Nephron progenitor cell (in vitro differentiated cells): ENCODE data around the gene PTPRF.

Experiments
- DNase-seq: peaks from one replicate; pipeline ENCODE4 v3.0.0; 2021
- H3K27ac Mint-ChIP-seq: 2 replicates; pipeline ENCODE4 v1.8.0; 2021; ENCODE audit warnings: mild to moderate bottlenecking, moderate library complexity, mixed read lengths
- H3K27me3 Mint-ChIP-seq: 2 replicates; pipeline ENCODE4 v1.8.0; 2021; ENCODE audit warnings: mild to moderate bottlenecking, low read depth, mixed read lengths; ENCODE audit not compliant: poor library complexity
- H3K36me3 Mint-ChIP-seq: 2 replicates; pipeline ENCODE4 v1.8.0; 2021; ENCODE audit warnings: low read depth, mixed read lengths
- H3K4me1 Mint-ChIP-seq: 2 replicates; pipeline ENCODE4 v1.8.0; 2021; ENCODE audit warnings: mixed read lengths
- H3K4me3 Mint-ChIP-seq: 2 replicates; pipeline ENCODE4 v1.8.0; 2021; ENCODE audit warnings: mild to moderate bottlenecking, moderate library complexity, mixed read lengths
- H3K9me3 Mint-ChIP-seq: 2 replicates; pipeline ENCODE4 v1.8.0; 2021; ENCODE audit warnings: mild to moderate bottlenecking, moderate library complexity, mixed read lengths
- CTCF ChIP-seq: fragments of 200-600 bp; sonication (generic); IDR thresholded peaks from 2 replicates; pipeline ENCODE4 v1.5.0; 2021; ENCODE audit warnings: antibody characterized with exemption

Gene PTPRF

GRCh38 chr1:43520100-43520778 lies 10.4 kb upstream of the PTPRF start:
- Mint-ChIP-seq H3K36me3 (no peaks in the 10 kb centered on the region), H3K4me3 (no peak overlapping the region), H3K9me3 (no peaks in the 10 kb centered on the region), H3K27me3 (peaks cover 16% of the 10 kb centered on the region), H3K4me1 (peaks cover 11% of the 10 kb centered on the region), H3K27ac (no peak overlapping the region)
- DNase-seq, result no peak
- no peak for TF ChIP-seq CTCF

- no peak for DNase-seq
- H3K4me3 Mint-ChIP-seq, result no peak overlapping the region
- no peaks in the 10 kb centered on the region for H3K36me3 Mint-ChIP-seq
- H3K27ac Mint-ChIP-seq, result no peak overlapping the region
- H3K4me1 Mint-ChIP-seq, result peaks cover 11% of the 10 kb centered on the region
- H3K27me3 Mint-ChIP-seq, result peaks cover 19% of the 10 kb centered on the region
- TF ChIP-seq CTCF, result no peak
- H3K9me3 Mint-ChIP-seq, result no peaks in the 10 kb centered on the region
Observed at GRCh38 chr1:43521078-43521477, 9.6 kb upstream of the PTPRF start.

GRCh38 chr1:43521756-43522155 lies 8.9 kb upstream of the PTPRF start:
- Mint-ChIP-seq H3K4me3 (no peak overlapping the region), H3K4me1 (peaks cover 11% of the 10 kb centered on the region), H3K9me3 (no peaks in the 10 kb centered on the region), H3K27me3 (peaks cover 19% of the 10 kb centered on the region), H3K36me3 (no peaks in the 10 kb centered on the region), H3K27ac (no peak overlapping the region)
- no peak for DNase-seq
- no peak for TF ChIP-seq CTCF

GRCh38 chr1:43522431-43522775 lies 8.3 kb upstream of the PTPRF start:
- peaks cover 11% of the 10 kb centered on the region for H3K4me1 Mint-ChIP-seq
- no peak for TF ChIP-seq CTCF
- H3K4me3 Mint-ChIP-seq, result no peak overlapping the region
- no peaks in the 10 kb centered on the region for H3K36me3 Mint-ChIP-seq
- peaks cover 19% of the 10 kb centered on the region for H3K27me3 Mint-ChIP-seq
- no peaks in the 10 kb centered on the region for H3K9me3 Mint-ChIP-seq
- H3K27ac Mint-ChIP-seq, result no peak overlapping the region
- no peak for DNase-seq

- DNase-seq, result no peak
- no peak overlapping the region for H3K27ac Mint-ChIP-seq
- no peak overlapping the region for H3K4me3 Mint-ChIP-seq
- H3K4me1 Mint-ChIP-seq, result peaks cover 11% of the 10 kb centered on the region
- peaks cover 19% of the 10 kb centered on the region for H3K27me3 Mint-ChIP-seq
- H3K9me3 Mint-ChIP-seq, result no peaks in the 10 kb centered on the region
- no peak for TF ChIP-seq CTCF
- H3K36me3 Mint-ChIP-seq, result no peaks in the 10 kb centered on the region
Observed at GRCh38 chr1:43522776-43523480, 7.8 kb upstream of the PTPRF start.

GRCh38 chr1:43524804-43525203 lies 5.9 kb upstream of the PTPRF start:
- Mint-ChIP-seq H3K27ac (no peak overlapping the region), H3K36me3 (no peaks in the 10 kb centered on the region), H3K27me3 (peaks cover 29% of the 10 kb centered on the region), H3K4me1 (peaks cover 19% of the 10 kb centered on the region), H3K4me3 (no peak overlapping the region), H3K9me3 (no peaks in the 10 kb centered on the region)
- no peak for TF ChIP-seq CTCF
- DNase-seq, result no peak
